Stimulated activated CD4-positive, alpha-beta T cell treated with anti-CD3 and anti-CD28 coated beads, Interleukin-1b, Interleukin-23, amount 100 ng/mL, for 1 hour (primary cell): ENCODE results near the gene LRRC49.

ENCODE experiments used
- DNase-seq, 2 donors: peaks; one replicate each; pipeline ENCODE4 v3.0.0-alpha.2; 2020; ENCODE audit warnings: low read depth in 2 of 2

LRRC49 gene

DNA sequence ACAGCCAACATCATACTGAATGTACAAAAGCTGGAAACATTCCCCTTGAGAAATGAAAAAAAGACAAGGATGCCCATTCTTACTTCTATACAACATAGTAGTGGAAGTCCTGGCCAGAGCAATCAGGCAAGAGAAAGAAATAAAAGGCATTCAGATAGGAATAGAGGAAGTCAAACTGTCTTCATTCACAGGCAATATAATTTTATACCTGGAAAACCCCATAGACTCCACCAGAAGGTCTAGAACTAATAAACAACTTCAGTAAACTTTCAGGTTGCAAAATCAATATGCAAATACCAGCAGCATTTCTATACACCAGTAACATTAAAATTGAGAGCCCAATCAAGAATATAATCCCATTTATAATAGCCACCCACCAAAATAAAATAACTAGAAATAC lies 195.5 kb downstream of the LRRC49 start:
- no peak for DNase-seq

DNA sequence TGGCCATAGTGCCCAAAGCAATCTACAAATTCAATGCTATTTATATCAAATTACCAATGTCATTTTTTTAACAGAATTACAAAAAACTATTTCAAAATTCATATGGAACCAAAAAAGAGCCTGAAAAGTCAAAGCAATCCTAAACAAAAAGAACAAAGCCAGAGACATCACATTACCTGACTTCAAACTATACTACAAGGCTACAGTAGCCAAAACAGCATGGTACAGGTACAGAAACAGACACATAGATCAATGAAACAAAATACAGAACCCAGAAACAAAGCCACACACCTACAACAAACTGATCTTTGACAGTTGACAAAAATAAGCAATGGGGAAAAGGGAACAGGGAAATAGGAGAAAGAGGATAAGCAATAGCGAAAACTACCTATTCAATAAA lies 196.1 kb downstream of the LRRC49 start:
- DNase-seq = no peak

DNA sequence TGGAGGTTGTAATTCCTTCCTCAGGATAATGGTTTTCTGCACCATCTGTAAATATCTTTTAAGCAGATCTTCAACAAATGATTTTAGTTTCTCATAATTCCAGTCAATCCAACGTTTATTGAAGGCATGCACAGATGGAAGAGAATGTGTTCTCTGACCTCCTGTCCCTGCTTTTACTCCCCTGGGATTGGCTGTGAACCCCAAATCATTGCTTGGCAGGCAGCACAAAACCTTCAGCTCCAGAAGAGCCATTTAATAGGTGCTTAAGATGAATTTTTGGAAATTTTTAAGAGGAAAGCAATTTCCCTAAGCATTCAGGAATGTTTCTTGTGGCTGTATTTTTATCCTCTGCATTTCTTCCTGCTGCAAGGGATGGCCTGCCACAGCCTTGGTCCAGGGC lies 197.2 kb downstream of the LRRC49 start:
- DNase-seq = no peak

DNA sequence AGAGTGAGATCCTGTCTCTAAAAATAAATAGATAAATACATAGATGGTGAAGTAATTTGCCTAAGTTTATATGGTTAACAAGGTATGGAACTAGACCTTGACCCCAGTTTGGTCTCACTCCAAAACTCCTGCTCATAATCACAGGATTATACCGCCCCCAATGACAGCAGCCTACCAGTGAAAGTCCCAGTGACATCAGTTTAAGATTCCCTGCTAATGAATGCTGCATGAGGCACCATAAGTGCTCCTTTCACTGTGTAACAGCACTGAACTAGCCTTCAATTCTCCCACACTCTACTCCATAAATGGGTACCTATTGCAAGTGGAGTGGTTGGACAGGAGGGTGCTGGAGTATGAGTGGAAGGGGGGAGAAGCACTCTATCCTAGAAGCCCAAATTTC lies 199.0 kb downstream of the LRRC49 start:
- no peak for DNase-seq

DNA sequence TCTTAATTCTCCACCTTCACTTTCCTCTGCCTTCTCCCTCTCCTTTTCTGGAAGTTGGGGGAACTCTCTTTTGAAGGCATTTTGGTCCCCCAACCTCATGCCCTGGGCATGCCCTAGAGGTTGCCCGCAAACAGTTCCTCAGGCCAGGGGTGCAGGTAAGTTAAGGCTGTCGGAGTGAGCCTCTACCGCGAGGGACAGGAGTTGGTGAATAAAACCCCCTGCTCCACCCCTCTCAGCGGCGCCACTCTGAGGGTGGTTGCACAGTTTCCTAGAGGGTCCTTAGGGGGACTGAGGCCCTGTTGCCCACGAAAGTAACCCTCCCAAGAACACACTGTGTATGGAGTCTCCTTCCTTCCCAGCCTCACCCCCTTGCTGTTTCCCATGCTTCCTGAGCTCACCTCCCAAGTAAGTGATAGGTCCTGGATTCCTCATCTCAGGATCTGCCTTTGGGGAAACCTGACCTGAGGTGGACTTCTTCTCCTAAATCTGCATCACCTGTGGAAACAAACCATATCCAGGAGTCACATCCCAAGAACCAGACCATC lies 199.5 kb downstream of the LRRC49 start:
- DNase-seq = no peak

DNA sequence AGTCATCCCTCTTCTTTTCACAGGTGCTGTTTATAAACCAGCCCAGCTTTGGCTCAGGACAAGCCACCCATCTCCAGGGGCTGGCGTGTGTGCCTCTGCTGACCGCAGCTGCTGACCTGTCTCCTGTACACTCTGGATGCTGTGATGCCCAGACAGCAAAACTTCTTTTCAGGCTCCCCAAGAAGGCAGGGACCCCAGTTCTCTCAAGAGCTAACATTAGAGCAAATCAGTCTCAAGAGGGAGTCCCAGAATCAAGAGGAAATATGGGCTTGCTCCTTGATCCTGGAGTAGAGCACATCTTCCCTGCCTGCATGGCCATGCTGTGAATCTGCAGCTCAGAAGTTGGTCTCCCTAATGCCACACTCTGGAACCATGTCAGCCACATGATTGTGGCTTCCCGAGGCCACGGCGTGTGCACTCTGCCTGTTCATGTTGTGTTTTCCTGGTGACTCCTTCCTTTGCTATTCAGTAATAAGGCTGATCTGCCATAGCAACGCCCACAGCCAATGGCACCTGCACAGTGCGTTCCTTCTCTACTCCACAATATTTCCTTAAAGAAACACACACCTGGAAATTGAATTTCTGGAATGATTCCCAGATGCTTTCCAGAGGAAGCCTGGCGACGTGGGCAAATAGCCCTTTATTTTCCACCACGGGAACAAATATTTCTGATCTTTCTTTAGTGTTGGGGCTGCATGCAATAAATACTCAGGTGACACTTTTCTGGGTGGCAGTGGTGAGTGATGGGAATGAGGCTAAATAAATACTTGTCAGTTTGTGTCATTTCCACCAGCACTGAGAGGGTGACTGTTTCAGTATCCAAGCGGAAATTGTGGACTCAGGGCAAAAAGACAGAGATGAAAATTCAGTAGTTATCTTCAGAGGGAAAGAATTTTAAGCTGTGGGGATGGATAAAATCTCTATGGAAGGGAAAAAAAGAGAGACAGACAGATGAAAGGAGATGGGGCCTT lies 200.7 kb downstream of the LRRC49 start:
- DNase-seq = no peak

DNA sequence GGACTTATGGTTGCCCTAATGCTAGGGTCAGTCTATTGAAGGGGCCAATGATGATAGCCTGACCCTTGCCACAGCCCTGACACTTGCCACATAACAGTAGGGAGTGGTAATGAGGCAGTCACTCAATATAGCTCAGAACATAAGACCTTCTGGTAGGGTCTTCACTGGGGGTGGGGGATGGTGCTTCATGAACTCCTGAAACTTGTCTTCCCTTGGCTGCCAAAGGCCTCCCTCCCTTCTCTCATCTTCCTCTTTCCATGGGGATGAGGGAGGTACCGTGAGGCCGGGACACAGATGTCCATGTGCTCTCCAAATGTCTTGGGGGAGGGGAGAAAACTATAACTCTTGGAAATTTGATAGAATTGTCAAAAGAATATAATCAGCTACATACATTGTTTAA lies 201.5 kb downstream of the LRRC49 start:
- no peak for DNase-seq

DNA sequence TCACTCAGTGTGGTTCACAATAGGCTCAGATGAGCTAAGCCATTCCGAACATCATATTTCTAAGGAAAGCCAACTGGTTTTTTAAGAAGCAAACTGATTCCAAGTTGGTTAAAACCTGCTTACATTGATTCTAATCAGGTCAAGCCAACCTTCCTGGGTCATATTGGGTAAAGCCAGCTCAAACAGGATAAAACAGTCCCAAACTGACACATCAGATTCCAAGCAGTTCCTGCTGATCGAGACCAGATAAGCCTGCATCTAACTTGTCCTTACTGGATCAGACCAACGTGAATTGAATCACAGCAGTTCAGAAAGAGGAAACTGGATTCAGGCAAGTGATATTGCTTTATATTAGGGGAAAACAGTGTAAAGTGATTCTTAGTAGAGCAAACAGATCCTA lies 204.1 kb downstream of the LRRC49 start:
- DNase-seq = no peak

DNA sequence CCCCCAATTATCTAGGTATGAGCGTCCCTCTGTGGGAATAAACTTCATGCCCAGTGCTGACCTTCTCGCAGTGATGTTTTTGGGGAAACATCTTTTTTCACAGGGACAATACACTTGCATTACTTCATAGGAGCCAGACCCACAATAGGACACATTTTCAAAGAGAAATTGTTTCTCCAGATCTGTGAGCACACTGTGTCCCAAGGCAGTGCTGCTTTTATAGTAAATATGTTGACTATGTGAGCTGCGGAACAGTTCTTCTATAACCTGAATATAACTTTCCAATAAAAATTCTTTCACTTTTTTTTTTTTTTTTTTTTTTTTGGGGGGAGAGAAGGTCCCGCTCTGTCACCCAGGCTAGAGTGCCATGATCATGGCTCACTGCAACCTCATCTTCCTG lies 205.3 kb downstream of the LRRC49 start:
- DNase-seq = no peak

DNA sequence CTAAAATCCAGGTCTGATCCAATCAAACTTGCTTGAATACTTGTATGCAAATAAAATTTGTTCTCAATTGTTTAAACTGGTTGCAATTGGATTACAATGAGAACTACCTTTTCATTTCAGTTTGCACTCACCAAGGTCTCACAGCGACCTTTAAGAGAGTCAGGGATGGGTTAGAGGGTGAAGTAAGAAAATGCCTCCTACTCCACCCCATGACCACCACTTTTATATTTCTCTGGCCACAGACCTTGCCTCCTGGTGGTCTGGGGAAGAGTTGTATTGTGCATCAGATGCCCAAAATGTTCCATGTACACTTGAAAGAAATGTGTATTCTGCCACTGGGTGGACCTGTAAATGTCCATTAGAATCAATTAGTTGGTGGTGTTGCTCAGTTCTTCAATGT lies 206.3 kb downstream of the LRRC49 start:
- DNase-seq = no peak
